GM21447 (cell line): ENCODE results near the gene NPRL2.
"Not testable (repeated sequence)": the region's sequence is repeated elsewhere in the genome, so short reads cannot be mapped to it uniquely, and the experiment has no call there.

Source experiments
- ATAC-seq: cut with Tn5 transposase; IDR thresholded peaks from one replicate; pipeline ENCODE4 v1.9.1; 2021; ENCODE audit not compliant: unreplicated experiment

The NPRL2 gene

DNA sequence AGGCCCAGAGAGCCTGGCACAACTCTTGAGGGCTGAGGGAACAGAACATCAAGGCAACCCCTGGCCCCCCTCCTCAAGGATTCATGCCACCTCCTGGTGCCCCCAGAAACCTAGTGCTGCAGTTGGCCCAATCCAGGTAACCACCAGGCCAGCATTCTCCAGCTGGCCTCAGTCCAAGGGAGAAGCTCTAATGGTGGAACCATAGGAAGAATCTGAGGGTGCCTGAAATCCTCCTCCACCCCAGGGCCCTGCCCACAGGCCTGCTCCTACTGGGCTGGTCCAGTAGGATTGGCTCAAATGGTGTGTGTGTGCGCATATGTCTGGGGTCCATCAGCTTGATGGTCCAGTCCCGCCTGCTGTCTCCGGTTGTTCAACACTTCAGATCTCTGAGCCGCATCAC is 35.8 kb downstream of the NPRL2 start:
- ATAC-seq, result no peak

DNA sequence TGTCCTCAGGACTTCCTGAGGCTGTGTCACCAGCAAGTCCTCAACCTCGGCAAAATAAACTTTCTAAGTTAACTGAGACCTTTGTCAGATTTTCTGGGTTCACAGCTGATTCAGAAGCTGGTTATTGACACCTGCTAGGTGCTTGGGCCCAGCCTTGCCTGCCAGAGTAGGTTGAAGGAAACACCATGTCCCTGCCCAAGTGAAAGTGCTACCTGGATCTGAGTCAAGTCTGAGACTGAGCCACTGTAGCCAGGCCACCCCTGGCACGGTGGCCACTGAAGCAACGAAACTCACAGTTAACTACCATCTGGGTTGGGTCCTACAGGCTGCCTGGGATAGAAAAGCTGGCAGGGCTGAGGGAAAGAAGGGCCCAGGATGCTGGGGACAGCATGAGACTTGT is 36.2 kb downstream of the NPRL2 start:
- no peak for ATAC-seq

DNA sequence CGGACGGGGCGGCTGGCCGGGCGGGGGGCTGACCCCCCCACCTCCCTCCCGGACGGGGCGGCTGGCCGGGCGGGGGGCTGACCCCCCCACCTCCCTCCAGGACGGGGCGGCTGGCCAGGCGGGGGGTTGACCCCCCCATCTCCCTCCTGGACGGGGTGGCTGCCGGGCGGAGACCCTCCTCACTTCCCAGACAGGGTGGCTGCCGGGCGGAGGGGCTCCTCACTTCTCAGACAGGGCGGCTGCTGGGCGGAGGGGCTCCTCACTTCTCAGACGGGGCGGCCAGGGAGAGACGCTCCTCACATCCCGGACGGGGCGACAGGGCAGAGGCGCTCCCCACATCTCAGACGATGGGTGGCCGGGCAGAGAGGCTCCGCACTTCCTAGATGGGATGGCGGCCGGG is 38.5 kb downstream of the NPRL2 start:
- not testable (repeated sequence) for ATAC-seq

DNA sequence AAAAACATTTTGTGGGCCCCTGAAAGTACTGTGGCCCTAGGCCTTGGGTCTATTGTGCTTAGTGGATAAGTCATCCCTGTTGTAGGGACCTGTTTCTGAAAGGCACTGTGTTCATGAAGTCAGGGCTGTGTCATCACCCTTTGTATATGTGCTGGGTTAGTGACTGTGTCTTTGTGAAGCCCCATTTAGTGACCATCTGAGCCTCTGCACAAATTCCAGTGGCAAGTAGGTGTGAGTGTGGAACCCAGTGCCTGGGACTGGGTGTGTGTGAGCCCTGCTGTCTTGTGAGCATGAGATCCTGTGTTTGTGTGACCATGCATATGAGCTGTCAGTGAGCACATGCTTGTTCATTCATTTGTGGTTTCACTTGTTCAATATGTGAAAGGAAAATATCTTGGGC is 46.0 kb downstream of the NPRL2 start:
- ATAC-seq, result no peak

DNA sequence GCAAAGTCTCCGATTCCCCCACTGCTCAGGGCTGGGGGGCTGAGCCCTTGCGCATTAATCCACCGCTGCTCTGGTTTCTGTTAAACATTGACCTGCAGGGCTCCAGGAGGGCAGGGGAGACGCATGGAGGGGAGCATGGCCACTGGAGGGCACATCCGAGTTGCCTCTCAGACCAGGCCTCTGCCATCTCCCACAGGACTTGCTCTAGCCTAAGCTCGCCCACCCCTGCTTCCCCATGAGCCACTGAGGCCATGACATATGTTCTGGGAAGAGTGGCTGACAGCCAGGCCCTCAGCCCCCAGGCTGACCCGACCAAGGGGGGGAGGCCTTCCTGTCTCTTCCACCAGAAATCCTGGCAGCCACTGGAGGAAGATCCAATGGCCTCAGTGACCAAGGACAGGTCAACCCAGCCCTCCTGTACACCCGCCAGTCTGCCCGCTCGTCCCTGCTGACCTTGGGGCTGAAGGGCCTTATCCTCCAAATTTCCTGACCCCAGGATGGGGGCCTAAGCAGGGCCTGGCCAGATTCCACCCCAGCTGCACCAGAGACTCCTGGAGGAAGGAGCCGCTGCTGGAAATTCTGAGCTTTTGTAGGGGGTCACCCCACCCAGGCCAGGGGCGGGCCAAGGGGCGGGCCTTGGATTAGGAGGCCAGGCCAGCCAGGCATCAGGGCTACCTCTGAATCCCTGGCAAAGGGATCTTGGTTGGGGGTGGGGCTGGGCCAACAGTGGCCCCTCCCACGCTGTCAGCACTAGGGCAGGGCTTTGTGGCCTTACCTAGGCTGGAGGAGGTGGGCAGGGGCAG is 47.4 kb downstream of the NPRL2 start, which contains the start of gene HYAL1:
TSS of gene HYAL1 (minus strand) at position 562 of the 803 bp plus-strand sequence. CDS start 618 bp downstream, outside the sequence.
- no peak for ATAC-seq

DNA sequence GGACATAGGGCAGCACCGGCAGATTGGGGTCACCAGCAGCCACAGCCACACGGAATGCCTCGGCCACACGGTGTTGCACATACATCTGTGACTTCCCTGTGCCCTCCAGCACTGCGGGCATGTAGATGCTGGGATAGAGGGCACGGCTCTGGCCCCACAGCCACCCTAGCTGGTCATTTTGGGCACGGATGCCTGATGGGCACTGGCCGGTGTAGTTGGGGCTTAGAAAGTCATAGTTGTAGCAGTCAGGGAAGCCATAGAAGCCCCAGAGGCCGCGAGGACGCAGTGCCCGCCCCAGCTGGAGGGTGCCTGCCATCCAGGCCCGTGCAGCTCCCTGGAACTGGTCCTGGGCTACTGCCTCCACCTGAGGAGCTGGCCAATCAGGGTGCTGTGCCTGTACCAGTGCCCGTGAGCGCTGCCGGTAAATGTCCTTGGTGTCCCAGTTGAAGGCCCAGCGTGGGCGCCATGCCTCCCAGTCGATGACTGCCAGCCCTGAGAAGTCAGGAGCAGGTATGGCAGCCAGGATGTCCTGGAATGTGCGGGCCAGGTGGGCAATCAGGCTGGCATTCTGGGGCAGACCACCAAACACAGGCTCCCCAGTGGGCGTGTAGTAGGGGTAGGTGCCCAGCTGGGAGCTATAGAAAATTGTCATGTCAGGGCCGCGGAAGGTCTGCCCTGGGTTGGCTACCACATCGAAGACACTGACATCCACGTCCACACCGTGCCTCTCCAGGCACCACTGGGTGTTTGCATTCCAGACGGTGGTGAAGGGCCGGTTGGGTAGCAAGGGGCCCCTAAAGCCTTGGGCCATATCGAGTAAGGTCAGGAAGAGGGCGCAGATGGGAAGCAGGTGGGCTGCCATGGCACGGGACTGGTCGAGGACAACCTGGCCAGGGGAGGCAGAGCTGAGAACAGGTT is 48.2 kb downstream of the NPRL2 start:
- ATAC-seq, result no peak

DNA sequence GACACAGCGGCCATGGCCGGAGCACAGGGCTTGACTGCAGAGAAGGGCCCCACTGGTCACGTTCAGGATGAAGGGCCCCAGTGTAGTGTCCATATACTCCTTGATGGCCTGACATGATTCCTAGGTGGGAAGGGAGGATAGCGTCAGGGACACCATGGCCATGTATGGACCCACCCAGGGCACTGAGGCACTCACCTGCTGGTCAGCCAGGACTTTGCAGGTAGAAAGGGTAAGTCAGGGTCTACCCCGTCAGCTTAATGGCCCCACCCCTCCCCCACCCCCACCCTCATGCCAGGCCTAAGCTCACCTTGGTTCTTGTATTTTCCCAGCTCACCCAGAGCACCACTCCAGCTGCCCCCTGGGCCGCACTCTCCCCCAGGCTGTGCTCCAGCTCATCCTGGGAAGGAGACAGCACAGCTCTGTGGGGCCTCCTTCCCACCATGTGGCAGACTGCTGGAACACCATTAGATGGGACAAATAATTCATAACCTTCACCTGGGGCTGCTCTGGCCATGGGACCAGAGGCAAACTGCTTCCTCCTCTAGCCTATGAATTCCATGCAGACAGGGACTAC is 49.8 kb downstream of the NPRL2 start:
- ATAC-seq, result no peak

DNA sequence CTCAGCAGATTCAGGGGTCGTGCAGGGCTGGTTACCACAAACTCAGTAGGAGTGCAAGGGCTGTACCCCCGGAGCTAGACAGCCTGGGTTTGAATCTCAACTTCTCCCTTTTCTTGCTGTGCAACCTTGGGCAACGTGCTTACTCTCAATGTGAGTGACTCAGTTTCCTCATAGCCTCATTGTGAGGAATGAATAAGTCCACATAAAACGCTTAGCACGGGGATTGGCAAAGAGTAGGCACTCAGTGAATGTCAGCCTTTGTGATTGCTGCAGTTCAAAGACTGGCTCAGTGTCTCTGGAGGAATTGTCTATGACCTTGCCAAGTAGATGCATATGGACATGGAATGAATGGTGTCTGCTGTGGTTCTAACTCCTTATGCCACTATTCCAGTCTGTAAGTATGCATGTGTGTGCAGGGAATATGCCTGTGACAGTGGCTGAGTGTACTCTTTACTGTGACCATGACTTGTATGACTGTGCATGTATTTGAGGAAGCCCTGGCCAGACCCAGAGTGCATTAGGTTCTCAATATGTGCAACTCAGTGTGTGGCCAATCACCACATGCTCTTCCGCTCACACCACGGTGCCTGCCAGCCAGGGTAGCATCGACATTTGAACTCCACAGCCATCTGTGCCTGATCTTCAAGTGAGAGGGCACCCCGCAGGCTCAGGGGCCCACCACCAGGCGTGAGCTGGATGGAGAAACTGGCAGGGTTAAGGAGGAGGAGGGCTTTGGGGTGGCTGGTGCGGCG is 50.5 kb downstream of the NPRL2 start:
- no peak for ATAC-seq

DNA sequence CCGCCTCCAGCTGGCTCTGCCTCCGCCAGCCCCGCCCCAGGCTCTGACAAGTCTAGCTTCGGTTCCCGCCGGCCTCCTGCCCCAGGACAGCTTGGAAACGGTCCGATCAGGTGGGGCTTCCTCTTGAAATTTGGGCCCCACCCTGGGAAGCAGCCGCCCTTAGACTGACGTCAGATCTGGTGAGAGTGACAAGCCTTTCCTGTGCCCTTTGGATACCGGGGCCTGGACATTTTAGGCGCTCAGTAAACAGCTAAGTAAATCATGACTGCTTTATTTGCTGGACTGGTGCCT is 51.0 kb downstream of the NPRL2 start:
- ATAC-seq, result no peak

DNA sequence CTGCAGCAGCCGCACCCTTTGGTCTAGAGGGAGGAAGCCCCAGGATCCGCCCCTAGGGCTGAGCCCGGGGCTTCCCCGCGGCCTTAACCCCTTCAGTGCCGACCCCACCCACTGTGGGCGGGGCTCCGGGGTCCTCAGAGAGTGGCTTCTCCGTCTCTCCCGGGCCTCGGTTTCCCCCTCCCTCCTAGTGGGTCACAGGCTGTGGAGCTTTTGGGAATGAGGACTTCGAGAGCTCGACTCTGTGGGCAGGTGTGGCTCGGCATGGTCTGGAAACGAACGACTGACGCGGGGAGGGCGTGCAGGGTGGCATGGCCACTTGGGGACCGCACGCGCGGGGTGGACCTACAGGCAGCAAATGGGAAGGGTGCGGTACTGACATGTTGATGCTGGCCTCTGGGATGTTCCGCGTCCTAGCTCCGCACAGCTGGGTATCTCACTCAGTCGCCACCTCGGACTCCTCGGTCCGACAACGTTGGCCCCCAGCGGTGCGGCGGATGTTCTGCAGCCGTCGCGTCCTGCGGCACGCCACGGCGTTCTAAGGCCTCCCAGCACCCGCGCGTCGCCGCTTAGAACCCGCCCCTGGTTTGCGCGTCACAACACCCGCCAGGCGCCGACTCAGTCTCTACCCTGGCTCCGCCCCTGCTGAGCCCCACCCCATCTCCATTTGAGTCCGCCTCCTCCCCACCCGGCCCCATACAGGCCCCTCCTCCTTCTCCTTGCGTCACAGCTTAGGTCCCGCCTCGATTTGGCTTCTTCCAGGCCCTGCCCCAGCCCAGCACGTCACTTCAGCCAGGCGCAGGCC is 51.5 kb downstream of the NPRL2 start, which contains the start of the genes HYAL3 and NAA80:
TSS of gene HYAL3 (minus strand) at position 570 of the 802 bp plus-strand sequence. CDS start 3,803 bp downstream, outside the sequence.
TSS of gene NAA80 (minus strand) at position 570 of the 802 bp plus-strand sequence. CDS start 1,942 bp downstream, outside the sequence.
- ATAC-seq, result peak; percentile 78

DNA sequence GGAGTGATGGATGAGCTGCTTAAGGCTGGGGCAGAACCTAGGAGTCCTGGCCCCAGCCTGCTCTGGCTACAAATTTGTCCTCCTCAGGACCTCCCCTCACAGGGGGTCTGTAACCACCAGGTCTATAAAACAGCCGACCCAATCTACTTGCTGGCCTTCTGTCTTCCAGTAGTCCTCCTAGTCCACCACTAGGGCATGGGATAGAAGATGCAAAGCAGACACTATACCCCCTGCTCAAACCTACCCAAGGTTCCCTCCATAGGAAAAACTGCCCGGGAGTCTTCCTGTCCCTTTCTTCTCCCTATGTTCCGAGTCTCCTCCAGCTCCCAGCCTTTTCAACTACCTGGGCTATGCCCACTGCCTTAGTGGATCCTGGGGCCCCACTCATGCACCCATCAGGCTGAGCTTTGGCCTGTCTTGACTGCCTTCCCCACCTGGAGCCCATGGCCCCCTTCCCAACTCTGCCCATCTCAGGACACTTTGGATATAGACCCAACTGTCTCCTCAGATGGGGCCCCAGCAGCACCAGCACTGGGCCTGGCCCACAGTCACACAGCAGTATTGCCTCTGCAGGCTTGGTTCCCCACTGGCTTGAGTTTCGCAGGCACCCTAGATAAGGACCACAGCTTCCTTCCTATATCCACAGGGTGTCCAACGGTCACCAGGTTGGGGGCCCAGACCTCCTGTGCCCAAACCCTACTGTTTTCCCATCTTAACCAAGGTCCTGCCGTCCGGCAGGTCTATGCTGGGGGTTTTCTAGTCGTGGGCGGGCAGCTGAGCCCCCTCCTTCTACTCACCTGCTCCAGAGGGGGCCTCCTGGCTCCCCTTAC is 52.5 kb downstream of the NPRL2 start:
- ATAC-seq, result no peak

DNA sequence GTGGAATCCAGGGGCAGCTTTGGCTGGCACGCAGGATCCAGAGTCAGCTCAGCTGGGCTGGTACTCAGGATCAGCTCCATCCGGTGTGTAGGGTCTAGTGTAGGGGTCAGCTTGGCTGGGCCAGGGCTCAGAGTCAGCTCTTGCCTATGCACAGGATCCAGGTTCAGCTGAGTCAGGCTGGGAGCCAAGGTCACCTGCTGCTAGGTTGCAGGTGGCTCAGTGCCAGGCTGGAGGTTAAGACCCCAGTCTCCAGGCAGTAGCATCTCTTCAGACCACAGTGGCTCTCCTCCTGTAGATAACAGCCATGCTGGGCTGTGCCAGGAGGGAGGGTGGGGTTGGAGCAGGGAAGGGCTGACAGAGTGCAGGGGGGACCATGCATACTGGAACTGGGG is 53.2 kb downstream of the NPRL2 start:
- ATAC-seq, result no peak
